Activated naive CD8-positive, alpha-beta T cell (primary cell): ENCODE measurements around the gene RREB1.
"Not testable (repeated sequence)": the region's sequence is repeated elsewhere in the genome, so short reads cannot be mapped to it uniquely, and the experiment has no call there.

Source experiments
- H3K27ac Mint-ChIP-seq: one replicate; pipeline ENCODE4 v1.8.0; 2021; ENCODE audit warnings: mixed read lengths
- H3K27me3 Mint-ChIP-seq: one replicate; pipeline ENCODE4 v1.8.0; 2021; ENCODE audit warnings: mixed read lengths
- H3K36me3 Mint-ChIP-seq: one replicate; pipeline ENCODE4 v1.8.0; 2021; ENCODE audit warnings: mixed read lengths
- H3K4me1 Mint-ChIP-seq: one replicate; pipeline ENCODE4 v1.8.0; 2021; ENCODE audit warnings: low read depth, mixed read lengths
- H3K4me3 Mint-ChIP-seq: one replicate; pipeline ENCODE4 v1.8.0; 2021; ENCODE audit warnings: mild to moderate bottlenecking, mixed read lengths
- H3K9me3 Mint-ChIP-seq: one replicate; pipeline ENCODE4 v1.8.0; 2021; ENCODE audit warnings: low read depth, mixed read lengths

Gene RREB1

DNA sequence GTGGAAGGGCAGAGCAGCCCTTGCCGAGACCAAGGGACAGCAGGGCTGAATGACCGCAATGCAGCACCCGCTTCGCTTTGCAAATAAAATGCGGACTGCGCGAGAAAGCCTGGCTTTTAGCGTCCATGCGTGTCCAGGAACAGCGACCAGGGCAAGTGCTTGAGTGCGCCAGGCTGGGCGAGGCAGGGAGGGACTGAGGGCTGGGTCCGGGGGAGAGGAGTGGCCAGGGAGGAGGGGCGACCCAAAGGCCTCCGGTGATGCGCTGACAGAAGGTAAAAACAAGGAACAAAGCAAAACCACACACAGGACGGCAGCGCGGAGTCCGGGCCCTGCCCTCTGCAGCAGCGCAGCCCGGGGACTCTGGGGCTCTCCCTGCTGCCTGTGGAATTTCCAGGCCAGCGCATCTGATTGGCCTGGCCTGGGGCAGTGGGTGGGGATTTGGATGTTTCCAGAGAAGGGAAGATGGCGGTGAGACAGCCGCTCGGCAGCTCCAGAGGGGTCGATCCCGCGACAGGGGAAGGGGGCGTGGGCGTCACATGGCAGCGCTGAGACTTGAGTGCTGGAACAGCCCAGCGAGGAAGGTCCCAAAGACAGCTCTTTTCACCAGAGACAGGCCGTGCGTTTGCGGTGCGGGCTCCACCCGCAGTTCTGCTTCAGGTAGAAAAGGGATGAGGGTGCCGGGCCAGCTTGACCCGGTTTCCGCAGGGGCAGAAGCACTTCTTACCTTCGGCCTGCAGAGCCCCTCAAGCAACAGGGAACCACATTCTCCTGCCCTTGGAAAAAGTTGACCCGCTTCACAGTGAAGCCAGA is 153.5 kb downstream of the RREB1 start:
- Mint-ChIP-seq H3K36me3 (no peaks in the 10 kb centered on the region), H3K4me1 (peaks cover 13% of the 10 kb centered on the region), H3K4me3 (peak overlapping the region; percentile 88), H3K27me3 (peaks cover 15% of the 10 kb centered on the region), H3K9me3 (no peaks in the 10 kb centered on the region), H3K27ac (no peak overlapping the region)

DNA sequence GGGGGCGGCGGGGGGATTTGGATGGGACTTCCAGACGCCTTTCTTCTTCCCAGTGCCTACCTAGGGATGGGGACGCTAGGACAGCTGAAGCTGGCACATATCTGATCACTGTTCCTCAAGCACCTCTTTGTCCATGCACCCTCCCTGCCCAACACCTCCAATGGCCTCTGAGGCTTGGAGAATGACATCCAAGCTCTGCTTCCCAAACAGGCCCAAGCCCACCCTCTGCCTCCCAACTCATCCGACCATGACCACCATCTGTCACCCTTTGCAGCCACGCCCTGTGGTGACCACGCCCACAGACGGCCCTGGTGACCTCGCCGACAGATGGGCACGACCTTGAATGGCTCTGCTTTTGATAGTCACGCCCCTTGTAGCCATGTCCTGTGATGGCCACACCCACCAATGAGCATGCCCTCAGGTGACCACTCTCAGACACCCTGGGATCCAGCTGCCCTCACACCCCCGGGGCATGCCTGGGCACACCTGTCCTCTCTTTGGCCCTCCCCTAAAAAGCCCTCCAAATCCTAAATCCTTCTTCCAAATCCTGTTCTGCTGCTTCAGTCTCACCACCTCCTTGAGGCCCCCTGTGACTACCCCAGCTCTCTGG is 154.2 kb downstream of the RREB1 start:
- H3K9me3 Mint-ChIP-seq: no peaks in the 10 kb centered on the region
- peak overlapping the region; percentile 88 for H3K4me3 Mint-ChIP-seq
- H3K27ac Mint-ChIP-seq: no peak overlapping the region
- no peaks in the 10 kb centered on the region for H3K36me3 Mint-ChIP-seq
- H3K4me1 Mint-ChIP-seq: peaks cover 13% of the 10 kb centered on the region
- peaks cover 15% of the 10 kb centered on the region for H3K27me3 Mint-ChIP-seq

DNA sequence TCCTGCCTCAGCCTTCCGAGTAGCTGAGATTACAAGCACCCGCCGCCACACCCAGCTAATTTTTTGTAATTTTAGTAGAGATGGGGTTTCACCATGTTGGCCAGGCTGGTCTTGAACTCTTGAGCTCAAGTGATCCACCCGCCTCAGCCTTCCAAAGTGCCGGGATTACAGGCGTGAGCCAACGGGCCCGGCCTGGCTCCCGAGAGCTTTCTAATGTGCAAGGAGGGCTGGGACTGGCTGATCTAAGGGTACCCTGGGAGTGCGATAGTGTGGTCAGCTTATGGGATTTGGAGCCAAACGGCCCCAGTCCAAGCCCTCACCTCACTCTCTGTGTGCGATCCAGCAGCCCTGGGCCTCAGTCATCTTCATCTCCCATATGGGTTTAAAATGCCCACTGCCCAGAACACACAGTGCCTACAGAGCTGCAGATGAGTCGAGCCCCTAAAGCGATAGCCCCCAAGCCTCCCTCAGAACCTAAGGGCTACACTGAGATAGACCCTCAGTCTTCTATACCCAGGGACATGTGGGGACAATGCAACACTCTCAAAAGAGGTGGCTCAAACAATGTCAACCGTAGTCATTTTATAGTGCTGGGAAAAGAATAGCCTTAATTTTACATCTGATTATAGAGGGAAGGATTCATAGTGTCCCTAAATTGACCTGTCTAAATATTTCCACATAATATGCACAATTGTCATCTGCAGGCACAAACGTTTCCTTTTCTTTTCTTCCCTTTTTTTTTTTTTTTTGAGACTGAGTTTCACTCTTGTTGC is 155.2 kb downstream of the RREB1 start:
- H3K27ac Mint-ChIP-seq: no peak overlapping the region
- H3K9me3 Mint-ChIP-seq: no peaks in the 10 kb centered on the region
- H3K27me3 Mint-ChIP-seq: peaks cover 15% of the 10 kb centered on the region
- peaks cover 13% of the 10 kb centered on the region for H3K4me1 Mint-ChIP-seq
- H3K4me3 Mint-ChIP-seq: peak overlapping the region; percentile 88
- no peaks in the 10 kb centered on the region for H3K36me3 Mint-ChIP-seq

DNA sequence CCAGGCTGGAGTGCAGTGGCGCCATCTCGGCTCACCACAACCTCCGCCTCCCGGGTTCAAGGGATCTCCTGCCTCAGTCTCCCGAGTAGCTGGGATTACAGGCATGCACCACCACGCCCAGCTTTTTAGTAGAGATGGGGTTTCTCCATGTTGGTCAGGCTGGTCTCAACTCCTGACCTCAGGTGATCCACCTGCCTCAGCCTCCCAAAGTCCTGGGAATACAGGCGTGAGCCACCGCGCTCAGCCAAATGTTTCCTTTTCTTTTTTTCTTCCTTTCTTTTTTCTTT is 155.7 kb downstream of the RREB1 start:
- H3K27me3 Mint-ChIP-seq: peaks cover 15% of the 10 kb centered on the region

DNA sequence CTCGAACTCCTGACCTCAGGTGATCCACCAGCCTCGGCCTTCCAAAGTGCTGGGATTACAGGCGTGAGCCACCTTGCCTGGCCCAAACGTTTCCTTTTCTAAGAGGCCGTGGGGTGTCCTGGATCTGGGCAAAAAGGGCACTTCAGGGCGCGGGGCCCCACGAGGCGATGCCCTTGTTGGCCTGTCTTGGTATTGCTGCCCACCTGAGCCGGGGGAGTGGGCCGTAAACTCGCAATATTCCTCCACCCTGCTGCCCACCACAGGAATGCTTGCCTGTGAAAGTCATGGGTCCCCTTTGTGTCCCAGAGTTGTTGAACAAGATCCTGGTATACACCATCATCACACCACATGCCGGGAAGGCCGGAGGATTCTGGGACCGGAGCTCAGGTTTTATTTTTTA is 156.3 kb downstream of the RREB1 start:
- no peak overlapping the region for H3K27ac Mint-ChIP-seq
- peaks cover 2% of the 10 kb centered on the region for H3K36me3 Mint-ChIP-seq
- H3K27me3 Mint-ChIP-seq: peaks cover 15% of the 10 kb centered on the region
- H3K4me3 Mint-ChIP-seq: no peak overlapping the region
- H3K9me3 Mint-ChIP-seq: no peaks in the 10 kb centered on the region
- H3K4me1 Mint-ChIP-seq: peaks cover 13% of the 10 kb centered on the region

More for the DNA sequence above, 155.7 kb downstream of the RREB1 start:
- not testable (repeated sequence) for H3K9me3 Mint-ChIP-seq, H3K4me3 Mint-ChIP-seq, H3K36me3 Mint-ChIP-seq, H3K27ac Mint-ChIP-seq
- peaks cover 13% of the 10 kb centered on the region for H3K4me1 Mint-ChIP-seq

DNA sequence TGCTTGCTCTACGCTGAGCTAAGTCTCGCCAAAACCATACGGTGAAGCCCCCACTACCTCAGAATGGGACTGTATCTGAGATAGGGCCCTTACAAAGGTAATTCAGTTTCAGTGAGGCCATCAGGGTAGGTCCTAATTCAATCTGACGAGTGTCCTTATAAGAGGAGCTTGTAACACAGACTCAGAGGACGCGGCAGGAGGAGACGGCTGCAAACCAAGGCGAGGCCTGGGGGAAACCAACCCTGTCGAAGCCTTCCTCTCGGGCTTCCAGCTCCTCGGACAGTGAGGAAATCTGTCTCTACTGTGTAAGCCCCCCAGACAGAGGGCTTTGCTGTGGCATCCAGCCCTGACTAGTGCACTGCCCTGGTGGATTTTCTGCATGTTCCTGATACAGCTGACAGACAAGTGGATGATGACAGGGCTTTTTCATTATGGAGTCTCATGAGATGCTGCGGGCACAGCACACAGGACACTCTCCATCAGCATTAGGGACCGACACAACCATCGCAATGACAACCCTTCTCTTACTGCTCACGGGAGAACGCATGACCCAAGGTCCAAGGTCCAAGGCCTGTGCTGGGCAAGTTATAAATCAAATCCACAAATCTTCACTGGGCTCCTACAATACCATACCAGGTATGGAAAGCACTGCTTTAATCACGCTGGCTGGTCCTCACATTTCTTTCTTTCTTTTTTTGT is 157.1 kb downstream of the RREB1 start:
- Mint-ChIP-seq H3K36me3 (peaks cover 2% of the 10 kb centered on the region), H3K27ac (no peak overlapping the region), H3K4me3 (no peak overlapping the region), H3K9me3 (no peaks in the 10 kb centered on the region), H3K4me1 (peaks cover 13% of the 10 kb centered on the region), H3K27me3 (peaks cover 10% of the 10 kb centered on the region)

DNA sequence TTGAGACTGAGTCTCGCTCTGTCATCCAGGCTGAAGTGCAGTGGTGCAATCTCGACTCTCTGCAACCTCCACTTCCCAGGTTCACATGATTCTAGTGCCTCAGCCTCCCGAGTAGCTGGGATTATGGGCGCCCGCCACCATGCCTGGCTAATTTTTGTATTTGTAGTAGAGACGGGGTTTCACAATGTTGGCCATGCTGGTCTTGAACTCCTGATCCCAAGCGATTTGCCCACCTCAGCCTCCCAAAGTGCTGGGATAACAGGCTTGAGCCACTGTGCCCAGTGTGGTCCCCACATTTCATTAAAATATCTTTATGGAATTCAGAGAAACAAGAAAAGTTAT is 157.6 kb downstream of the RREB1 start:
- H3K4me3 Mint-ChIP-seq, H3K27ac Mint-ChIP-seq, H3K27me3 Mint-ChIP-seq, H3K36me3 Mint-ChIP-seq, H3K9me3 Mint-ChIP-seq: not testable (repeated sequence)
- peaks cover 11% of the 10 kb centered on the region for H3K4me1 Mint-ChIP-seq

DNA sequence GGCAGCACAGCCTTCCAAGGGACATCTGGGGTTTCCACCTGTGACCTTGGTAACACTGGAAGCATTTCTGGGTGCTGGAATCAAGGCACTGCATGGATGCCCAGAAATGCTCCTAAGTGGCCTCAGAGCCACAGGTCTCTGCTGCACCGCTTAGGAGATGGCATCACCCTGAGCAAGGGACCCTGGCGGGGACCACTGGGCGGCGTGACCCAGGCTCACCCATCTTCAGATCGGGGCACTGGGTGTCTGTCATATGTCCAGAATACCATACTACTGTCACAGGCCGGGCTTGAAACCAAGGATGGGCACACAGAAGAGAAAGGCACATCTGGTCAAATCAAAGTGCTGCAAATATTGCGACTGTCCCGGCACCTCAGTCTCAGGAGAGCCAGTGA is 159.3 kb downstream of the RREB1 start:
- H3K27ac Mint-ChIP-seq: no peak overlapping the region
- peaks cover 3% of the 10 kb centered on the region for H3K27me3 Mint-ChIP-seq
- H3K36me3 Mint-ChIP-seq: peaks cover 2% of the 10 kb centered on the region
- no peak overlapping the region for H3K4me3 Mint-ChIP-seq
- peaks cover under 1% of the 10 kb centered on the region for H3K4me1 Mint-ChIP-seq
- H3K9me3 Mint-ChIP-seq: no peaks in the 10 kb centered on the region

DNA sequence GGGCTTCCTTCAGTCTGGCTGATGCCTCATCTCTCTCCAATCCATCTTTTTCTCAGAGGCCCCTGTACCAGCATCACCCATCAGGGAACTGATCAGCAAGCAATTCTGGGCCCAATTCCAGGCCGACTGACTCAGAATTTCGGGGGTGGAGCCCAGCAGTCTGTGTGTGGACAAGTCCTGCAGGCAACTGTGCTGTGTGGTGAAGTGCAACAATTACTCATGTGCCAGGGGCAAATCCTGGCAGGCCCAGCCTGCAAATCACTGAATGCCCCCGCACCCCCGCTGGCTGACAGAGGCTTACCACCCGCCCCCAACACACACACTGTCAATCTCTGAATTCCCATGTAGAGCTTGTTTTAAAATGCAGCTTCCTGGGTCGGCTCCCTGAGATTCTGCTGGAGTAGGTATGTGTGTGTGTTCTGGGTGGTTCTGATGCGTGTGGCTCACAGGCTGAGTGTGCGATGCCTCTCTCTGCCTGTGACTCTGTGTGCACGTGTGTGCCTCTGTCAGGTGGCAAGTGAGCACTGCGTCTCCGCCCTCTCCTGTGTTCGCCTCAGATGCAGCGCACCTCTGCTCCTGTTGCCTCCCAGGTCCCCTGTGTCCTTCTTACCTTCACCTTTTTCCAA is 159.8 kb downstream of the RREB1 start:
- Mint-ChIP-seq H3K27ac (no peak overlapping the region), H3K27me3 (no peaks in the 10 kb centered on the region), H3K4me1 (no peaks in the 10 kb centered on the region), H3K36me3 (peaks cover 2% of the 10 kb centered on the region), H3K9me3 (no peaks in the 10 kb centered on the region), H3K4me3 (no peak overlapping the region)

DNA sequence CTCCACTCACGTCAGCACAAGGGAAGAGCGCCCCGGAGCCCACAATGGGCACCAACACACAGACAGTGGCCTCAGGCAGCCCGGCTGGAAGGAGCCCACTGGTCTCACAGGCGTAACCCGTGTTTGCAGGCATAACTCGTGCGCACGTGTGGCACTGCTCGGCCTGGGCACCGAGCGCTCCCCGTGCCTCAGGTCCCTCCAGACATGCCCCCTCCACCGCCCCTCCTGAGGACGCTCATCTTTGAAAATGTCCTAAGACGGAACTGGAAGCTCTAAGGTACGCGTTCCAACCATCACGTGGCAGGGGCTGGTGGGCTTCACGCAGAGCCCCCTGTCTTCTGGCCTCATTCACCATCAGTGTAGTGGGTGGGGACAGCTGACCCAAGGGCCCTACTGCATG is 160.6 kb downstream of the RREB1 start:
- Mint-ChIP-seq H3K27ac (no peak overlapping the region), H3K36me3 (peaks cover 2% of the 10 kb centered on the region), H3K27me3 (no peaks in the 10 kb centered on the region), H3K9me3 (no peaks in the 10 kb centered on the region), H3K4me3 (no peak overlapping the region), H3K4me1 (no peaks in the 10 kb centered on the region)

DNA sequence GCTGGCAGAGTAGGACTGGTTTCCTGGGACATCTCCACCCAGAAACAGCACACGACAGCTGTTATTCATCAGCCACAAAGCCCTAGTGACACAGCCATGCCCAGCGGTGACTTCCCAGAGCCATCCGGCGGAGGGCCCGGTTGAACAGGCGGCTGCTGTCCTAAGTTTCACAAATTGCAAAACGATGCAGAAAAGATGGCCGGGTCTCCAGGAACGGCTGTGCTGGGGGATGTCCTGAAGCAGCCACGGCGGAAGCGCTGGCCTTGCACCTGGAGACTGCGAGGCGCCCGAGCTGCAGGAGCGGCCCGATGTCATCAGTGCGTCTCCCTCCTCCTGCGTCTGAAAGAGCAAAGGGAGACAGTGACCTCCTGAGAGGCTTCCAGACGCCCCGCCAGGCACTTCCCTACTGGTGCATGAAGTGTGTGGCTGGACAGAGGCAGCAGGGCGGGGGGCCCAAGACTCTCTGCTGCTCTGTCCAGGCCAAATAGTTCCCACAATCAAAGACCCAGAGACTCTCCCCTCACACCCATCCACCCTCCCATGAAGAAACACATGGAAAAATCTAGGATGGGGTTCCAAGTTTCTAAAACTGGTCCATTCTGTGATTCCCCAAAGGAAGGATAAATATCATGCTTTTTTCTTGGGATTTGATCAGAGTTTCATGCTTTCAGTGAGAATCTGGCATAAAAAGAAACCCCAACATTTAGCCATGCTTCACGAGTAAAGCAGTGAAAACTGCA is 161.2 kb downstream of the RREB1 start:
- Mint-ChIP-seq H3K27ac (no peak overlapping the region), H3K4me1 (no peaks in the 10 kb centered on the region), H3K27me3 (no peaks in the 10 kb centered on the region), H3K4me3 (no peak overlapping the region), H3K9me3 (no peaks in the 10 kb centered on the region), H3K36me3 (peaks cover 2% of the 10 kb centered on the region)

DNA sequence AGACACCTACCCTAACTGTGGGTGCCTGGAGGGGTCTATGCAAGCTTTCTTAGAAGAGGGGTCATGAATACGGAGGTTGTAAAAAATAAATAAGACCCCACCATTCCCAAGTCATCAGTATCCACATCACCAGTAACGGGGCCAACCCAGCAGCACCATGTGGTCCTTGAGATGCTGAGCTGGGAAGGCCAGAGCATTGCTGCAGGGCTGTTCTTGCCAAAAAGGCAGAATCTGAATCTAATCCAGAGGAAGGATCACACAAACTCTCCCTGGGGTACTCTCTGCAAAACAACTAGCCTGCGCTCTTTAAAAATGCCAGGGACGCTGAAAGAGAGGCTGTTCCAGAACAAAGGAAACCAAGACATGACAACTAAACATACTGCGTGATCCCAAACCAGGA is 162.1 kb downstream of the RREB1 start:
- Mint-ChIP-seq H3K4me1 (no peaks in the 10 kb centered on the region), H3K27me3 (no peaks in the 10 kb centered on the region), H3K27ac (no peak overlapping the region), H3K4me3 (no peak overlapping the region), H3K36me3 (peaks cover 2% of the 10 kb centered on the region), H3K9me3 (no peaks in the 10 kb centered on the region)

DNA sequence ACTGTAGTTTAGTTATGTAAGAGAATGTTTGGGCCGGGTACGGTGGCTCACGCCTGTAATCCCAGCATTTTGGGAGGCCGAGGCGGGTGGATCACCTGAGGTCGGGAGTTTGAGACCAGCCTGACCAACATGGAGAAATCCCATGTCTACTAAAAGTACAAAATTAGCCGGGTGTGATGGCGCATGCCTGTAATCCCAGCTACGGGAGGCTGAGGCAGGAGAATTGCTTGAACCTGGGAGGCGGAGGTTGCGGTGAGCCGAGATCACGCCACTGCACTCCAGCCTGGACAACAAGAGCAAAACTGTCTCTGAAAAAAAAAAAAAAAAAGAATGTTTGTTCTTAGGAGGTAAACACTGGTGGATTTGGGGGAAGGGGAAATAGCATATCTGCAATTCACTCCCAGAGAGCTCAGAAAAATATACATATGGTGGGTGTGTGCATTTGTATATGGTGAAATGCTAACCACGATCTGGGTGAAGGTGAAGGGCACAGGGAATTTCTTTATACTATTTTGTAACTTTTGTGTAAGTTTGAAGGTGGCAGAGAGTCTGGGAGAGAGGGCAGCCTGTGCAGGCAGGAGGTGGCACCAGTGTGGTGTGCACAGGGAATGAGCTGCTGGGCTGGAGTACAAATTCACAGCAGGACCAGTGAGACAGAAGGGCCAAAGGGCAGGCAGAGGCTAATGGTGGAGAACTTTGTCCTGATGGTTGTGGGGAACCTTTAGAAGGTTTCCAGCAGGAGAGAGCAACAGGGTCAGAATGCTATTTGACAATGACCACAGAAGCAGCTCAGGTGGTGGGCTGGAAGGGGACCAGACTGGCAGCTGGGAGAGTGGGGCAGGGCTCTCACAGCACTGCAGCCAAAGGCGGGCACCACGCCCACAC is 162.8 kb downstream of the RREB1 start:
- Mint-ChIP-seq H3K27me3 (no peaks in the 10 kb centered on the region), H3K27ac (no peak overlapping the region), H3K9me3 (no peaks in the 10 kb centered on the region), H3K4me1 (peaks cover under 1% of the 10 kb centered on the region), H3K4me3 (no peak overlapping the region), H3K36me3 (peaks cover 2% of the 10 kb centered on the region)

DNA sequence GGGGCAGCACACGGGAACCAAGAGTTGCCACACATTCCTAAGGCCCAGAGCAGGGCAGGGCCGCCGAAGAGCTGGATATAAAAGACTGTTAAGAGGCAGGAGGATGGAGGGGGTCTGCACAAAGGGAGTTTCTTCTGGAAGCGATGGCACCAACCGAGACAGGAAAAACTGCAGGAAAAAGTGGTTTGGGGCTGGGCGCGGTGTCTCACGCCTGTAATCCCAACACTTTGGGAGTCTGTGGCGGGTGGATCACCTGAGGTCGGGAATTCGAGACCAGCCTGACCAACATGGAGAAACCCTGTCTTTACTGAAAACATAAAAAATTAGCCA is 163.4 kb downstream of the RREB1 start:
- peaks cover 6% of the 10 kb centered on the region for H3K4me1 Mint-ChIP-seq
- H3K27ac Mint-ChIP-seq: no peak overlapping the region
- H3K4me3 Mint-ChIP-seq: no peak overlapping the region
- H3K9me3 Mint-ChIP-seq: no peaks in the 10 kb centered on the region
- H3K27me3 Mint-ChIP-seq: no peaks in the 10 kb centered on the region
- H3K36me3 Mint-ChIP-seq: peaks cover 2% of the 10 kb centered on the region
